ENCODE results near the gene CACNA2D3.

GRCh38 chr3:55042591-55042990 is 920.2 kb downstream of the CACNA2D3 start:
- no peak for TF ChIP-seq CTCF (IDR thresholded peaks at IDR 0.05)
- TF ChIP-seq POLR2A (IDR thresholded peaks at IDR 0.05) = no peak
